ENCODE data around the gene STRN4. TPM values are rescaled to one million over a fixed set of nuclear protein-coding genes. Genes with fewer than 3 reads are reported as not detected.

The STRN4 gene
- polyA plus RNA-seq, 1 donor = 68.1 TPM

GRCh38 chr19:46693760-46694159 lies 52.5 kb downstream of the STRN4 start:
- Histone ChIP-seq H3K4me3 (ENCODE audit: low read length) (no peak overlapping the region), H3K4me1 (ENCODE audit: control insufficient read depth, insufficient read depth, low read length) (peaks cover 4% of the 10 kb centered on the region), H3K9me3 (ENCODE audit: control insufficient read depth, low read depth, low read length) (no peaks in the 10 kb centered on the region), H3K27me3 (ENCODE audit: control insufficient read depth, insufficient read depth, low read length) (no peaks in the 10 kb centered on the region), H3K27ac (ENCODE audit: low read length) (no peak overlapping the region), H3K36me3 (ENCODE audit: control insufficient read depth, insufficient read depth, low read length) (peaks cover 81% of the 10 kb centered on the region)
- no CpG with 5 or more reads among the region's 22 CpGs for WGBS (ENCODE audit: insufficient coverage, low lambda C conversion rate)
- DNase-seq = no peak

- peaks cover 4% of the 10 kb centered on the region for H3K4me1 ChIP-seq (ENCODE audit: control insufficient read depth, insufficient read depth, low read length)
- H3K4me3 ChIP-seq (ENCODE audit: low read length) = no peak overlapping the region
- peaks cover 76% of the 10 kb centered on the region for H3K36me3 ChIP-seq (ENCODE audit: control insufficient read depth, insufficient read depth, low read length)
- no peak overlapping the region for H3K27ac ChIP-seq (ENCODE audit: low read length)
- no peak for DNase-seq
- H3K27me3 ChIP-seq (ENCODE audit: control insufficient read depth, insufficient read depth, low read length) = no peaks in the 10 kb centered on the region
- WGBS (ENCODE audit: insufficient coverage, low lambda C conversion rate) = no CpG with 5 or more reads among the region's 4 CpGs
- no peaks in the 10 kb centered on the region for H3K9me3 ChIP-seq (ENCODE audit: control insufficient read depth, low read depth, low read length)
These were observed 53.1 kb downstream of the STRN4 start for GRCh38 chr19:46692918-46693722.

- Histone ChIP-seq H3K4me1 (ENCODE audit: control insufficient read depth, insufficient read depth, low read length) (peaks cover 3% of the 10 kb centered on the region), H3K9me3 (ENCODE audit: control insufficient read depth, low read depth, low read length) (no peaks in the 10 kb centered on the region), H3K27ac (ENCODE audit: low read length) (no peak overlapping the region), H3K36me3 (ENCODE audit: control insufficient read depth, insufficient read depth, low read length) (peaks cover 86% of the 10 kb centered on the region), H3K4me3 (ENCODE audit: low read length) (no peak overlapping the region), H3K27me3 (ENCODE audit: control insufficient read depth, insufficient read depth, low read length) (no peaks in the 10 kb centered on the region)
- no peak for DNase-seq
- WGBS (ENCODE audit: insufficient coverage, low lambda C conversion rate) = no CpG with 5 or more reads among the region's 2 CpGs
These were observed 54.3 kb downstream of the STRN4 start for GRCh38 chr19:46691948-46692347.

GRCh38 chr19:46691104-46691503 lies 55.1 kb downstream of the STRN4 start:
- DNase-seq = no peak
- no CpG with 5 or more reads among the region's 2 CpGs for WGBS (ENCODE audit: insufficient coverage, low lambda C conversion rate)
- H3K27ac ChIP-seq (ENCODE audit: low read length) = no peak overlapping the region
- peaks cover 83% of the 10 kb centered on the region for H3K36me3 ChIP-seq (ENCODE audit: control insufficient read depth, insufficient read depth, low read length)
- no peaks in the 10 kb centered on the region for H3K4me1 ChIP-seq (ENCODE audit: control insufficient read depth, insufficient read depth, low read length)
- H3K4me3 ChIP-seq (ENCODE audit: low read length) = no peak overlapping the region
- H3K27me3 ChIP-seq (ENCODE audit: control insufficient read depth, insufficient read depth, low read length) = no peaks in the 10 kb centered on the region
- H3K9me3 ChIP-seq (ENCODE audit: control insufficient read depth, low read depth, low read length) = no peaks in the 10 kb centered on the region

DNA sequence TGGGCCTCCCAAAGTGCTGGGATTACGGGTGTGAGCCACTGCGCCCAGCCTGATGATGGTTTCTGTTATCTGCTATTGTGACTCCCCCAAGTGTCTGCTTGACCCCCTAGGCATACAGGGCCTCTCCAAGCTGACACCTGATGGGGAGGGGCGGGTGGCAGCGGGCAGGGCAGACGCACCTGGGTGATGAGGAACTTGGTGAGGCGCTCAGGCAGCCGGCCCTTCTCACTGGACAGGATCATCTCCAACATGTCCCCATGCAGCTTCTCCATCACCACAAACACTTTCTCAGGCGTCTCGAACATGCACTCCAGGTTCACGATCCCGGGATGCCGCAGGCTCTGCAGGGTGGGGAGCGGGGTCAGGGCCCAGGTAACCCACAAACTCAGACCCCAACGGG lies 56.9 kb downstream of the STRN4 start:
- Histone ChIP-seq H3K4me3 (ENCODE audit: low read length) (no peak overlapping the region), H3K27ac (ENCODE audit: low read length) (no peak overlapping the region), H3K36me3 (ENCODE audit: control insufficient read depth, insufficient read depth, low read length) (peaks cover 81% of the 10 kb centered on the region), H3K27me3 (ENCODE audit: control insufficient read depth, insufficient read depth, low read length) (no peaks in the 10 kb centered on the region), H3K9me3 (ENCODE audit: control insufficient read depth, low read depth, low read length) (no peaks in the 10 kb centered on the region), H3K4me1 (ENCODE audit: control insufficient read depth, insufficient read depth, low read length) (no peaks in the 10 kb centered on the region)
- no peak for DNase-seq
- WGBS (ENCODE audit: insufficient coverage, low lambda C conversion rate) = no CpG with 5 or more reads among the region's 14 CpGs

DNA sequence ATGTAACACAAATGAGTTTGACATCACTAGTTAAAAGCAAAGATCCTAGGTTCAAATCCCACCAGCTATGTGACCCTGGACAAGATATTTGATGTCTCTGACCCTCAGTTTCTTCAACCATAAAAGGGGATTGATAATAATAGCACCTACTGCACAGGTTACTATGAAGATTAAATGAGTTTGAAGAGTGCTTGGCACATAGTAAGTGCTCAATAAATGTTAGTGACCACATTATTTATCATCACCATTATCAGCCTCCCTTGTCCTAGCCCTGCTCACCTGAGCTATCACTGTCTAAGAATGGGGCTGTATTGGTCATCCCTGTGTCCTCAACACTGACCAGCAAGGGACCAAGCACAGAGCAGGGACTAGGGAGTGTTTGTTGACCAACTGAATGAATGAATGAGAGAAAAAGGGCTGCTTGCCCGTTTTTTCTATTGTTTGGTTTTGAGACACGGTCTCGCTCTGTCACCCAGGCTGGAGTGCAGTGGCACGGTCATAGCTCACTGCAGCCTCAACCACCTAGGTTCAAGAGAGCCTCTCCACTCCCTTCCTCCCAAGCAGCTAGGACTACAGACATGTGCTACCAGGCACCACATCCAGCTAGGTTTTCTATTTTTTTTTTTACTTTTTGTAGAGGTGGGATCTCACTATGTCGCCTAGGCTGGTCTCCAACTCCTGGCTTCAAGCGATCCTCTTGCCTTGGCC lies 58.7 kb downstream of the STRN4 start:
- 100% methylated on average over 1 of the region's 6 CpGs for WGBS (ENCODE audit: insufficient coverage, low lambda C conversion rate)
- no peak for DNase-seq
- H3K4me3 ChIP-seq (ENCODE audit: low read length) = no peak overlapping the region
- no peak overlapping the region for H3K27ac ChIP-seq (ENCODE audit: low read length)
- no peaks in the 10 kb centered on the region for H3K4me1 ChIP-seq (ENCODE audit: control insufficient read depth, insufficient read depth, low read length)
- H3K36me3 ChIP-seq (ENCODE audit: control insufficient read depth, insufficient read depth, low read length) = peaks cover 75% of the 10 kb centered on the region
- H3K9me3 ChIP-seq (ENCODE audit: control insufficient read depth, low read depth, low read length) = no peaks in the 10 kb centered on the region
- no peaks in the 10 kb centered on the region for H3K27me3 ChIP-seq (ENCODE audit: control insufficient read depth, insufficient read depth, low read length)

GRCh38 chr19:46685189-46685588 lies 61.1 kb downstream of the STRN4 start:
- Histone ChIP-seq H3K27me3 (ENCODE audit: control insufficient read depth, insufficient read depth, low read length) (no peaks in the 10 kb centered on the region), H3K27ac (ENCODE audit: low read length) (no peak overlapping the region), H3K4me3 (ENCODE audit: low read length) (no peak overlapping the region), H3K36me3 (ENCODE audit: control insufficient read depth, insufficient read depth, low read length) (peaks cover 60% of the 10 kb centered on the region), H3K4me1 (ENCODE audit: control insufficient read depth, insufficient read depth, low read length) (no peaks in the 10 kb centered on the region), H3K9me3 (ENCODE audit: control insufficient read depth, low read depth, low read length) (no peaks in the 10 kb centered on the region)
- no CpG with 5 or more reads among the region's 3 CpGs for WGBS (ENCODE audit: insufficient coverage, low lambda C conversion rate)
- no peak for DNase-seq

DNA sequence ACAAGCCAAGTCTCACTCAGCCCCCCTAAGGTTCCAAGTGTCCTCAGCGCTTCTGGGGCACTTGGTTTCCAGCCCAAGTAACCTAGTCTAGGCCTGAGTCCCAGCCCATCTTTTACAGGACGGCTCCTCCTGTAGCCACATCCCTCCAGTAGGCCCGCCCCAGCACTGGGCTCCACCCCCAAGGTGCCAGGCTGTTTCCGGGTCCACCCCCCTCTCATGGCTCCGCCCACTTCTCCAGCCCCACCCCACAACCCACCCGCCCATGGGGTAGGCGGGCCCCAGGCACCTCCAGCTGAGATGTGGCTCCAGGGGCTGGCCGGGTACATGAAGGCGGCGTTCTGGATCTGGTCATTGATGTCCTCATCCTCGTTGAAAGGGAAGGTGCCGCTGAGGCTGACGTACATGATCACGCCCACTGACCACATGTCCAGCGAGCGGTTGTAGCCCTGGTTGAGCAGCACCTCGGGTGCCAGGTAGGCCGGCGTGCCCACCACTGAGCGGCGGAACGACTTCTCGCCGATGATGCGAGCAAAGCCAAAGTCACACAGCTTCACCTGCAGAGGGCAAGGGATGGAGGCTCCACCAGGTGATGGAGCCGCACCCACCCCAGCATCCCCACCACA lies 68.0 kb downstream of the STRN4 start:
- Histone ChIP-seq H3K4me3 (ENCODE audit: low read length) (no peak overlapping the region), H3K27ac (ENCODE audit: low read length) (no peak overlapping the region), H3K4me1 (ENCODE audit: control insufficient read depth, insufficient read depth, low read length) (no peaks in the 10 kb centered on the region), H3K9me3 (ENCODE audit: control insufficient read depth, low read depth, low read length) (peaks cover 2% of the 10 kb centered on the region), H3K27me3 (ENCODE audit: control insufficient read depth, insufficient read depth, low read length) (no peaks in the 10 kb centered on the region), H3K36me3 (ENCODE audit: control insufficient read depth, insufficient read depth, low read length) (peaks cover 72% of the 10 kb centered on the region)
- no peak for DNase-seq
- no CpG with 5 or more reads among the region's 26 CpGs for WGBS (ENCODE audit: insufficient coverage, low lambda C conversion rate)

DNA sequence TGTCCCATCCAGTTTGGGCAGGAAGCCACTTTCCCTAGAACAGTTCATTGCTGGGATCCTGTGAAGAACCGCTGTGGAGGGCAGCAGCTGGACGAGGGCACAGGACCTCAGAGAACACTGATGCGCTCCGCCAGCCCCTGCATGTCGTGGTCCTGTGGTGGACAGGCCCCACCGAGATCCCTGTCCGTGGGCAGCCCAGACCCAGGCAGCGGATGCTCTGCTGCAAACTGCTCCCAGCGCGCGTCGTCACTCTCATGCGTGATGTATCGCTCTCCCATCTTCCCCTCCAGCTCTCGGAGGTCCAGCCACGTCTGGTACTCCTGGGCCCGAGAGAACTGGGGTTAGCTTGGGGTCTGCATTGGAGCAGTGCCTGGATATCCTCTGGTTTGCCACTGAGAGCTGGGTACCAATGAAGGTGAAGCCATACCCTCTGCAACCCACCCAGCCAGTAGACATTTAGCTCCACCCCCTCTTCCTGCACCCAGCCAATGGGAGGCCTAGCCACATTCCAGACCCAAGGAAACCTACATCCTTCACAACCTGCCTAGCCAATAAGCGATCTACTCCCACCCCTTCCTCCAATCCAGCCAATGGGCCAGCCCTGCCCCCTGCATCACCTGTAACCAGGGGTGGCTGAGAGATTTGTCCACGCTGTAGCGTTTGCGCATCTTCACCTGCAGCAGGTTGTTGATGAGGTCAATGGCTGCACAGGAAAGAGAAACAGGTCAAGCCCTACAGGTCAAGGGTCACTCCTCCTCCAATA lies 71.7 kb downstream of the STRN4 start:
- Histone ChIP-seq H3K36me3 (ENCODE audit: control insufficient read depth, insufficient read depth, low read length) (peaks cover 58% of the 10 kb centered on the region), H3K4me3 (ENCODE audit: low read length) (no peak overlapping the region), H3K27me3 (ENCODE audit: control insufficient read depth, insufficient read depth, low read length) (no peaks in the 10 kb centered on the region), H3K9me3 (ENCODE audit: control insufficient read depth, low read depth, low read length) (peaks cover 2% of the 10 kb centered on the region), H3K4me1 (ENCODE audit: control insufficient read depth, insufficient read depth, low read length) (no peaks in the 10 kb centered on the region), H3K27ac (ENCODE audit: low read length) (no peak overlapping the region)
- peak in 1 of 2 donors; percentile 31 for DNase-seq
- no CpG with 5 or more reads among the region's 21 CpGs for WGBS (ENCODE audit: insufficient coverage, low lambda C conversion rate)

GRCh38 chr19:46670813-46671212 lies 75.4 kb downstream of the STRN4 start:
- peaks cover 26% of the 10 kb centered on the region for H3K36me3 ChIP-seq (ENCODE audit: control insufficient read depth, insufficient read depth, low read length)
- no peaks in the 10 kb centered on the region for H3K27me3 ChIP-seq (ENCODE audit: control insufficient read depth, insufficient read depth, low read length)
- H3K9me3 ChIP-seq (ENCODE audit: control insufficient read depth, low read depth, low read length) = no peaks in the 10 kb centered on the region
- H3K27ac ChIP-seq (ENCODE audit: low read length) = no peak overlapping the region
- no peaks in the 10 kb centered on the region for H3K4me1 ChIP-seq (ENCODE audit: control insufficient read depth, insufficient read depth, low read length)
- H3K4me3 ChIP-seq (ENCODE audit: low read length) = no peak overlapping the region
- DNase-seq = no peak
